H9 (cell line): ENCODE data around the gene HPSE. TPM values are rescaled to one million over a fixed set of nuclear protein-coding genes. Genes with fewer than 3 reads are reported as not detected.

ENCODE experiments used
- DNase-seq: peaks from one replicate; pipeline ENCODE4 v3.0.0-alpha.2; 2017
- H2AFZ ChIP-seq: one replicate; pipeline ENCODE4 v1.6.1; 2013; ENCODE audit warnings: mild to moderate bottlenecking, low read length, control low read depth, moderate library complexity
- H2AK5ac ChIP-seq: 2 replicates; pipeline ENCODE4 v1.6.1; 2013; ENCODE audit warnings: low read length, control low read depth, mixed read lengths; ENCODE audit not compliant: insufficient read length
- H2BK120ac ChIP-seq: one replicate; pipeline ENCODE4 v1.6.1; 2013; ENCODE audit warnings: low read depth, mild to moderate bottlenecking, low read length, control low read depth, inconsistent platforms; ENCODE audit not compliant: poor library complexity, severe bottlenecking
- H2BK12ac ChIP-seq: 2 replicates; pipeline ENCODE4 v1.6.1; 2013; ENCODE audit warnings: low read length, control low read depth, mixed read lengths, low read depth; ENCODE audit not compliant: insufficient read length
- H2BK15ac ChIP-seq: 2 replicates; pipeline ENCODE4 v1.6.1; 2013; ENCODE audit warnings: low read depth, low read length, control low read depth
- H2BK20ac ChIP-seq: one replicate; pipeline ENCODE4 v1.6.1; 2013; ENCODE audit warnings: low read depth, mild to moderate bottlenecking, low read length, control low read depth, inconsistent platforms; ENCODE audit not compliant: poor library complexity, severe bottlenecking
- H2BK5ac ChIP-seq: 2 replicates; pipeline ENCODE4 v1.6.1; 2013; ENCODE audit warnings: low read length, control low read depth, mixed read lengths; ENCODE audit not compliant: insufficient read length
- H3K14ac ChIP-seq: 2 replicates; pipeline ENCODE4 v1.6.1; 2013; ENCODE audit warnings: low read length, control low read depth; ENCODE audit not compliant: insufficient read depth
- H3K18ac ChIP-seq: 2 replicates; pipeline ENCODE4 v1.6.1; 2013; ENCODE audit warnings: low read depth, mild to moderate bottlenecking, mixed read lengths, low read length, control low read depth; ENCODE audit not compliant: insufficient read length
- H3K23ac ChIP-seq: 2 replicates; pipeline ENCODE4 v1.6.1; 2013; ENCODE audit warnings: low read length, control low read depth, mixed read lengths, low read depth; ENCODE audit not compliant: insufficient read length
- H3K23me2 ChIP-seq: 2 replicates; pipeline ENCODE4 v1.6.1; 2013; ENCODE audit warnings: low read depth, mild to moderate bottlenecking, mixed read lengths, low read length, control low read depth; ENCODE audit not compliant: insufficient read length, poor library complexity, severe bottlenecking
- H3K27ac ChIP-seq: 2 replicates; pipeline ENCODE4 v1.5.1; 2013; ENCODE audit warnings: low read length, control low read depth, mixed read lengths, low read depth; ENCODE audit not compliant: insufficient read length
- H3K27me3 ChIP-seq: 2 replicates; pipeline ENCODE4 v1.6.1; 2013; ENCODE audit warnings: low read length, control low read depth, inconsistent platforms; ENCODE audit not compliant: insufficient read depth
- H3K4ac ChIP-seq: 2 replicates; pipeline ENCODE4 v1.6.1; 2013; ENCODE audit warnings: low read depth, mild to moderate bottlenecking, control low read depth, inconsistent platforms, low read length, moderate library complexity
- H3K4me1 ChIP-seq: 2 replicates; pipeline ENCODE4 v1.6.1; 2013; ENCODE audit warnings: low read length, control low read depth, inconsistent platforms; ENCODE audit not compliant: insufficient read depth
- H3K4me2 ChIP-seq: 2 replicates; pipeline ENCODE4 v1.6.1; 2013; ENCODE audit warnings: low read length, control low read depth, mixed read lengths; ENCODE audit not compliant: insufficient read length, insufficient read depth
- H3K56ac ChIP-seq: 2 replicates; pipeline ENCODE4 v1.6.1; 2013; ENCODE audit warnings: low read depth, mild to moderate bottlenecking, mixed read lengths, low read length, control low read depth; ENCODE audit not compliant: insufficient read length
- H3K79me1 ChIP-seq: 2 replicates; pipeline ENCODE4 v1.6.1; 2013; ENCODE audit warnings: low read depth, mild to moderate bottlenecking, moderate library complexity, low read length, control low read depth, inconsistent platforms; ENCODE audit not compliant: insufficient read depth, poor library complexity, severe bottlenecking
- H3K79me2 ChIP-seq: 2 replicates; pipeline ENCODE4 v1.6.1; 2013; ENCODE audit warnings: low read length, control low read depth, inconsistent platforms; ENCODE audit not compliant: insufficient read depth
- H3K9ac ChIP-seq: 2 replicates; pipeline ENCODE4 v1.6.1; 2013; ENCODE audit warnings: low read length, control low read depth, mixed read lengths; ENCODE audit not compliant: insufficient read length; ENCODE audit errors: extremely low read depth
- H3K9me3 ChIP-seq: one replicate; pipeline ENCODE4 v1.6.1; 2013; ENCODE audit warnings: low read depth, low read length, inconsistent platforms; ENCODE audit not compliant: control insufficient read depth
- H3T11ph ChIP-seq: one replicate; pipeline ENCODE4 v1.6.1; 2013; ENCODE audit warnings: mild to moderate bottlenecking, low read length, control low read depth, inconsistent platforms
- H4K20me1 ChIP-seq: one replicate; pipeline ENCODE4 v1.6.1; 2013; ENCODE audit not compliant: control insufficient read depth, insufficient read length, insufficient read depth
- H4K5ac ChIP-seq: 2 replicates; pipeline ENCODE4 v1.6.1; 2013; ENCODE audit warnings: low read depth, mild to moderate bottlenecking, mixed read lengths, low read length, control low read depth; ENCODE audit not compliant: insufficient read length
- H4K8ac ChIP-seq: replicated peaks from 2 replicates; pipeline ENCODE4 v1.6.1; 2013; ENCODE audit warnings: low read length, control low read depth, mixed read lengths, low read depth; ENCODE audit not compliant: insufficient read length
- H4K91ac ChIP-seq: 2 replicates; pipeline ENCODE4 v1.6.1; 2013; ENCODE audit warnings: low read depth, mild to moderate bottlenecking, moderate library complexity, mixed read lengths, low read length, control low read depth; ENCODE audit not compliant: insufficient read length
- H3K27ac Mint-ChIP-seq, 3 experiments: 2 replicates in 2 of 3; 3 replicates in 1 of 3; pipeline ENCODE4 v1.8.0; 2020 to 2021; ENCODE audit warnings: mixed read lengths in 3 of 3, mild to moderate bottlenecking in 1 of 3, moderate library complexity in 1 of 3
- H3K27me3 Mint-ChIP-seq: 2 replicates; pipeline ENCODE4 v1.8.0; 2021; ENCODE audit warnings: low read depth, mild to moderate bottlenecking, moderate library complexity, mixed read lengths
- H3K36me3 Mint-ChIP-seq, 3 experiments: 2 replicates in 2 of 3; 3 replicates in 1 of 3; pipeline ENCODE4 v1.8.0; 2020 to 2021; ENCODE audit warnings: low read depth in 3 of 3, mixed read lengths in 3 of 3; ENCODE audit not compliant: insufficient read depth in 1 of 3
- H3K4me1 Mint-ChIP-seq, 2 experiments: 2 replicates each; pipeline ENCODE4 v1.8.0; 2020; ENCODE audit warnings: mixed read lengths in 2 of 2
- H3K4me3 Mint-ChIP-seq, 2 experiments: 2 replicates in 1 of 2; 3 replicates in 1 of 2; pipeline ENCODE4 v1.8.0; 2020 to 2021; ENCODE audit warnings: mild to moderate bottlenecking in 2 of 2, mixed read lengths in 2 of 2, moderate library complexity in 1 of 2
- H3K9me3 Mint-ChIP-seq, 2 experiments: 2 replicates in 1 of 2; 3 replicates in 1 of 2; pipeline ENCODE4 v1.8.0; 2020; ENCODE audit warnings: mild to moderate bottlenecking in 2 of 2, mixed read lengths in 2 of 2, moderate library complexity in 1 of 2
- CTCF ChIP-seq: fragments of 200-600 bp; sonication (generic); conservative IDR thresholded peaks from 3 replicates; pipeline ENCODE4 v1.8.0; 2021; ENCODE audit warnings: antibody characterized with exemption, mild to moderate bottlenecking
- WGBS: extraction: QIAGEN DNeasy Blood & Tissue Kit; methylation state at CpG from one replicate; pipeline ENCODE4 v1.1.7; 2013; ENCODE audit warnings: missing lambda C conversion rate, low lambda C conversion rate, mixed read lengths; ENCODE audit not compliant: insufficient read length; ENCODE audit errors: extremely low coverage; 5-methylcytosine and 5-hydroxymethylcytosine counted together
- total RNA-seq: library from RNA; stranded (reverse); gene quantifications from 2 replicates; pipeline ENCODE4 v1.2.1, GENCODE V29; 2021

Gene HPSE
- total RNA-seq, 1 experiment from 2014 or later = 2.0 TPM

- H2BK15ac ChIP-seq = no peak overlapping the region
- H2AFZ ChIP-seq = no peak overlapping the region
- H4K5ac ChIP-seq = no peak overlapping the region
- no peak overlapping the region for H3K27ac ChIP-seq
- H3K56ac ChIP-seq = no peak overlapping the region
- Mint-ChIP-seq H3K27ac (no peak overlapping the region), H3K4me3 (no peak overlapping the region), H3K36me3 (peaks cover 3 to 20% (median 6%) of the 10 kb centered on the region in 3 experiments; a peak in 5 of 7 replicates), H3K27me3 (no peaks in the 10 kb centered on the region), H3K4me1 (no peaks in the 10 kb centered on the region; a peak in 1 of 4 replicates), H3K9me3 (no peaks in the 10 kb centered on the region)
- TF ChIP-seq CTCF = no peak
- H4K20me1 ChIP-seq = no peaks in the 10 kb centered on the region
- no peaks in the 10 kb centered on the region for H3K4me1 ChIP-seq
- H2BK5ac ChIP-seq = no peak overlapping the region
- no peak overlapping the region for H2AK5ac ChIP-seq
- no peak overlapping the region for H3K4me2 ChIP-seq
- H3K27me3 ChIP-seq = no peaks in the 10 kb centered on the region
- H3K9ac ChIP-seq = no peak overlapping the region
- H3K9me3 ChIP-seq = no peaks in the 10 kb centered on the region
- H4K91ac ChIP-seq = no peak overlapping the region
- no peak for DNase-seq
- H3K4ac ChIP-seq = no peak overlapping the region
- H3K23ac ChIP-seq = no peak overlapping the region
- no peak overlapping the region for H3K18ac ChIP-seq
- H2BK12ac ChIP-seq = no peak overlapping the region
- WGBS = no CpG with 5 or more reads among the region's 1 CpG
- H2BK20ac ChIP-seq = no peak overlapping the region
- H3K79me2 ChIP-seq = no peaks in the 10 kb centered on the region
- H4K8ac ChIP-seq = no peak overlapping the region
- H3K14ac ChIP-seq = no peak overlapping the region
- H2BK120ac ChIP-seq = no peak overlapping the region
- no peak overlapping the region for H3T11ph ChIP-seq
- no peaks in the 10 kb centered on the region for H3K79me1 ChIP-seq
- H3K23me2 ChIP-seq = no peaks in the 10 kb centered on the region
Observed at GRCh38 chr4:83259586-83259985, 75.1 kb downstream of the HPSE start.
